HepG2 (cell line): ENCODE measurements around the gene NOP56. TPM values are rescaled to one million over a fixed set of nuclear protein-coding genes. Genes with fewer than 3 reads are reported as not detected.

Source experiments
- ARHGAP35 ChIP-seq: sonication (generic); formaldehyde crosslinking; IDR thresholded peaks from 2 replicates; pipeline ENCODE4 v1.9.0; 2022; ENCODE audit warnings: mild to moderate bottlenecking, inconsistent platforms, moderate library complexity, missing genetic modification reagents, borderline replicate concordance
- CCDC6 ChIP-seq: sonication (generic); formaldehyde crosslinking; IDR thresholded peaks from 2 replicates; pipeline ENCODE4 v1.8.1; 2022; ENCODE audit warnings: mild to moderate bottlenecking, missing genetic modification reagents, moderate library complexity
- DBP ChIP-seq: sonication (generic); formaldehyde crosslinking; IDR thresholded peaks from 2 replicates; pipeline ENCODE4 v1.4.0; 2020; ENCODE audit warnings: missing genetic modification reagents; ENCODE audit errors: not compliant biosample characterization
- DMTF1 ChIP-seq: sonication (generic); formaldehyde crosslinking; IDR thresholded peaks from 2 replicates; pipeline ENCODE4 v1.4.0; 2020; ENCODE audit warnings: mild to moderate bottlenecking, missing genetic modification reagents
- ELF4 ChIP-seq: sonication (generic); formaldehyde crosslinking; IDR thresholded peaks from 2 replicates; pipeline ENCODE4 v1.5.0; 2020; ENCODE audit warnings: missing genetic modification reagents, mild to moderate bottlenecking, moderate library complexity, borderline replicate concordance
- HNF1A ChIP-seq, 2 experiments: sonication (generic) in 1 of 2; formaldehyde crosslinking in 1 of 2; IDR thresholded peaks; 2 replicates each; pipeline versions ENCODE4 v1.4.0 to v1.6.1; 2016 to 2020; ENCODE audit warnings: borderline replicate concordance in 1 of 2, low read depth in 1 of 2, mild to moderate bottlenecking in 1 of 2, missing genetic modification reagents in 1 of 2
- NFE2L1 ChIP-seq: sonication (generic); formaldehyde crosslinking; IDR thresholded peaks from 2 replicates; pipeline ENCODE4 v1.4.0; 2020; ENCODE audit warnings: missing genetic modification reagents, mild to moderate bottlenecking, borderline replicate concordance
- RBM39 ChIP-seq: fragments of 200-400 bp; formaldehyde crosslinking; IDR thresholded peaks from one replicate; pipeline ENCODE4 v1.6.1; 2018; ENCODE audit warnings: antibody characterized with exemption, mild to moderate bottlenecking, low read depth, low read length; ENCODE audit not compliant: poor library complexity, severe bottlenecking
- REPIN1 ChIP-seq: sonication (generic); formaldehyde crosslinking; IDR thresholded peaks from 2 replicates; pipeline ENCODE4 v1.8.0; 2022; ENCODE audit warnings: missing genetic modification reagents, low read depth, mild to moderate bottlenecking, borderline replicate concordance
- SMAD9 ChIP-seq: sonication (generic); formaldehyde crosslinking; IDR thresholded peaks from 2 replicates; pipeline ENCODE4 v1.5.1; 2020; ENCODE audit warnings: mild to moderate bottlenecking, missing genetic modification reagents
- TEAD2 ChIP-seq: sonication (generic); formaldehyde crosslinking; IDR thresholded peaks from 2 replicates; pipeline ENCODE4 v1.9.0; 2021; ENCODE audit warnings: missing genetic modification reagents
- ZBTB37 ChIP-seq: sonication (generic); formaldehyde crosslinking; IDR thresholded peaks from 2 replicates; pipeline ENCODE4 v1.4.0; 2020; ENCODE audit warnings: mild to moderate bottlenecking, missing genetic modification reagents
- ZNF775 ChIP-seq: sonication (generic); formaldehyde crosslinking; IDR thresholded peaks from 2 replicates; pipeline ENCODE4 v1.4.0; 2020; ENCODE audit warnings: missing genetic modification reagents, mild to moderate bottlenecking, moderate library complexity, borderline replicate concordance
- ZZZ3 ChIP-seq: sonication (generic); formaldehyde crosslinking; IDR thresholded peaks from 2 replicates; pipeline ENCODE4 v1.4.0; 2020; ENCODE audit warnings: missing genetic modification reagents, mild to moderate bottlenecking, borderline replicate concordance
- polyA plus RNA-seq, 8 experiments: library from polyadenylated mRNA; depleted of rRNA in 3 of 8; stranded (reverse) in 7 of 8; unstranded in 1 of 8; fragments of >200 nt; fragmentation: Illumina TruSeq in 4 of 8; extraction: Trizol in 4 of 8; gene quantifications; 2 replicates each; pipeline versions ENCODE4 v1.2.1 to v1.2.3, GENCODE V29; 2011 to 2016; ENCODE audit warnings: low read depth in 4 of 8, missing spikeins in 1 of 8, mixed read lengths in 1 of 8; ENCODE audit not compliant: insufficient read depth in 1 of 8
- total RNA-seq, 5 experiments: library from RNA; depleted of rRNA; stranded (reverse); fragments of >200 nt; fragmentation: Illumina TruSeq; extraction: Trizol; gene quantifications; 2 replicates each; pipeline ENCODE4 v1.2.3, GENCODE V29; 2016; ENCODE audit warnings: low read depth in 1 of 5

Gene NOP56
- total and polyA plus RNA-seq, 2 of the 13 experiments (the other 11 are each of a cell fraction or from before 2014, with no cell fraction given), result 369 to 1,116 TPM

- no peak for TF ChIP-seq DBP (CRISPR knock-in tag)
- TF ChIP-seq SMAD9 (CRISPR knock-in tag), result 0 out of 2 replicates have a peak, but pooled peaks have one; percentile 59
- peak; percentile 62; the same call in 1 of the 2 replicates for TF ChIP-seq ZBTB37 (CRISPR knock-in tag)
- TF ChIP-seq HNF1A (IDR thresholded peaks at IDR 0.05; ENCODE audit: low read depth), result no peak
- peak; percentile 90; the same call in 1 of the 2 replicates for TF ChIP-seq HNF1A (CRISPR knock-in tag; IDR thresholded peaks at IDR 0.05; ENCODE audit: borderline replicate concordance)
- 0 out of 2 replicates have a peak, but pooled peaks have one; percentile 43 for TF ChIP-seq TEAD2 (CRISPR knock-in tag)
- peak; percentile 80; the same call in 1 of the 2 replicates for TF ChIP-seq ZNF775 (CRISPR knock-in tag)
- no peak; the same call in 1 of the 2 replicates for TF ChIP-seq NFE2L1
- TF ChIP-seq ZZZ3, result no peak; the same call in none of the 2 replicates
- no peak for TF ChIP-seq ELF4 (CRISPR knock-in tag)
- peak; percentile 12; the same call in 1 of the 2 replicates for TF ChIP-seq REPIN1 (CRISPR knock-in tag)
- no peak for TF ChIP-seq DMTF1 (CRISPR knock-in tag)
- 0 out of 2 replicates have a peak, but pooled peaks have one; percentile 76 for TF ChIP-seq CCDC6 (CRISPR knock-in tag)
- peak; percentile 98; the same call in 1 of the 2 replicates for TF ChIP-seq ARHGAP35 (CRISPR knock-in tag)
- peak; percentile 75 for TF ChIP-seq RBM39
Observed at GRCh38 chr20:2652724-2653555, 508 bp downstream of the NOP56 start (continued).
